Measurements from ENCODE around the gene NT5C.
"Not testable (repeated sequence)": the region's sequence is repeated elsewhere in the genome, so short reads cannot be mapped to it uniquely, and the experiment has no call there.

GRCh38 chr17:75158480-75158879, 26.9 kb upstream of the NT5C start:
- not testable (repeated sequence) for TF ChIP-seq EZH2phosphoT487 (IDR thresholded peaks at IDR 0.05; ENCODE audit: borderline replicate concordance, low read length); CTCF (IDR thresholded peaks at IDR 0.05; ENCODE audit: low read depth, low read length, poor library complexity, severe bottlenecking)

All from DOHH2 (cell line).